ELF-1 (cell line): Measurements from ENCODE around the gene SASH1.

Source experiments
- DNase-seq: peaks from one replicate; pipeline ENCODE4 v3.0.0-alpha.2; 2016; ENCODE audit warnings: low read depth, low spot score

SASH1 gene

DNA sequence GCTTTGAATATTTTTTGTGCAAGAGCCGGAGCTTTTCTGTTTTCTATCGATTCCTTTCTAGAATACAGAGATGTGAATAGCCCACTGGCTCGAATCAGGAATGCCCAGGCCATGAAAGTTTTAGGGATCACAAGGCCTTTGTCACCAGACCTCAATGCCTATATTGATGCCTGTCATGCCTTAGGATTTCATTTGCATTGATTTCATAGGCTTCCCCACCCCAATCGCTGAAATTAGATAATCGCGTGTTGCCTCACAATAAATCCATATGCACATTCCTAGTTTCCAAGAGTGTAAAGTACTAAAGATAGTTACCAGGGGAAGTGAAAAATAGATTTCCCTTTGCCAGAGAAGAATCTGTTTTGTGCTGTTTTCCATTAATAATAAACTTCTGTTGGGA lies 150.8 kb downstream of the SASH1 start:
- DNase-seq, result no peak

GRCh38 chr6:148494226-148494625 lies 151.6 kb downstream of the SASH1 start:
- no peak for DNase-seq

- DNase-seq, result no peak
Observed at GRCh38 chr6:148495029-148495428, 152.4 kb downstream of the SASH1 start.

DNA sequence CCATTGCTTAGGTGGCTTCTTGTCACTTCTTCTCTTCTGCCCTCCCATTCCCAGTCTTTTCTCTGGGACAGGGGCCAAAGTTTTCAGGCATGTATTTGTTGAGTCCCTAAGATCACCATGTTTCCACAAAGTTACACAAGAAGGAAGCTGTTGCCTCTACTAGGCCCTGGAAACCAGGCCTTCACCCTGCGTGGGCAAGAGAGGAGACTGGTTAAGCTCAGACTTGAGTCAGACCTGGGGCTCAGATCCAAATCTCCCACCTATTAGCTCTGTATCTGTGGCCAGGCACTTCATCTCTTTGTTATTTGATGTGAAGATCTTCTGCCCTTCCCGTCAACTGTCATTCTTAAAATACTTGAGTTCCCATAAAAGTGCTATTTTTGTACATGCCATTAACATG lies 154.6 kb downstream of the SASH1 start:
- DNase-seq, result no peak

- DNase-seq, result no peak
Observed at GRCh38 chr6:148497717-148498116, 155.1 kb downstream of the SASH1 start.

DNA sequence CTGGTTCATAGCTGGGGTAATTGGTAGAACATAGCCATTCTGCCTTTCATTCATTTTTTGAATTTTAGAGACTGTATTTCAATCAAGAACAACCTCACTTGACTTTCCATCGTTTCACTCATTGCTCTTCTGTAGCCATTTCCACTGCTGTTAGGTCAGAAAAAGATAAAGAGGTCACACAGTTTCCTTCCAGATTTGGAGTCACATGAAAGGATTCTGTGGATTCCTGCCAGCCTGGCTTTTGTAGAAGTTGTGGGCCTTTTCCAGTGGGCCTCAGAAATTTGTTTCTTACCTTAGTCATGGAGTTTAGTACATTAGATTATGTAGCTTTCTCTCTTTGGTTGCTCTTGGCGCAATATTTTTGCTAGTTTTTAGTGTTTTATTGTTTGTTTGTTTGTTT lies 157.8 kb downstream of the SASH1 start:
- DNase-seq, result no peak

- DNase-seq, result peak; percentile 46
Observed at GRCh38 chr6:148501178-148501590, 158.5 kb downstream of the SASH1 start.

DNA sequence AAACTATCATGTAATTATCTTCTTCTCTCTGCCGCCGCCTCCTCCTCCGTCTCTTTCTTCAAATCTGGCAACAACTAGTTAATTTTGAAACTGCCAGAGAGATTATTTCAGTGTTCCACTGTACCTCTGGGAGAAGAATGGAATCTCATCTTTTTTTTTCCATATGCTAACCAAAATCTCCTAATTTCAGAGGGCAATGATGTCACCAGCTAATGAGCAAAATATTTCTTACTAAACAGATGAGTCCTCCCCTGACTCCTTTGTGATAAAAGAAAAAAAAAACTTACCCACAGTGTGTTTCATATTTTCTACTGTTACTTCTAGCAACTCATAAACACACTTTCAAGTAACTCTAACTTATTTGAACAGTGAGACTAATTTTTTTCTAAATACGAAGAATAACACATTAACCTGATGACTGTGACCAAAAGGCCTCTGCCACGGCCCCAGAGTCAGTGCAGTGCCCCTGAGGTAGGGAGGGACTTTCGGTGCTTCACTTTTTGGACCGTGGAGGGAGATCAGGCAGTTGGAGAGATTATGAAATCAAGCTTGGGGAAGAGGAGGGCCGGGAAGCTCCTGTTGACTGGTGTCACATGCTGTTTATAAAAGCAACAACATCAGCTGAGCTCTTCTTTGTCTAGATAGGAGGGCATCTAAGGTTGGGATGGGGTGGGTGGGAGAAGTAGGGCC lies 159.6 kb downstream of the SASH1 start:
- no peak for DNase-seq

DNA sequence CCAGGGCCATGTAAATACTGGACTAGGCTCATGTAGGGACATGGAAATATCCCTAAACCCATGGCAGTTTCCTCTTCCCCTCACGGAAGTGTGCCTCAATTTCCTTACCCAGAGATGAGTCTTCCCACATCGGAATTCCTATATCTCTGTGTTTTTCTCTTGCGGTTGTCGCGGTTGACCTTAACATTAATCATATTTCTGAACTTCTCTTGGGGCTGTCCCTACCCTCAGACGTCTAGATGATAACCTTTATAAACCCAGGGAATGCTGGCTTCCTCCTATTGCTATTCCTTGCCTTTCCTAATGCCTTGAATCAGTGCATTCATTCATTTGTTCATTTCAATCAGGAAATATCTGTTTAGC lies 160.1 kb downstream of the SASH1 start:
- no peak for DNase-seq

GRCh38 chr6:148503703-148504102 lies 161.1 kb downstream of the SASH1 start:
- no peak for DNase-seq

GRCh38 chr6:148507774-148508173 lies 165.1 kb downstream of the SASH1 start:
- no peak for DNase-seq

- peak; percentile 78 for DNase-seq
Observed at GRCh38 chr6:148508401-148509041, 165.9 kb downstream of the SASH1 start.

DNA sequence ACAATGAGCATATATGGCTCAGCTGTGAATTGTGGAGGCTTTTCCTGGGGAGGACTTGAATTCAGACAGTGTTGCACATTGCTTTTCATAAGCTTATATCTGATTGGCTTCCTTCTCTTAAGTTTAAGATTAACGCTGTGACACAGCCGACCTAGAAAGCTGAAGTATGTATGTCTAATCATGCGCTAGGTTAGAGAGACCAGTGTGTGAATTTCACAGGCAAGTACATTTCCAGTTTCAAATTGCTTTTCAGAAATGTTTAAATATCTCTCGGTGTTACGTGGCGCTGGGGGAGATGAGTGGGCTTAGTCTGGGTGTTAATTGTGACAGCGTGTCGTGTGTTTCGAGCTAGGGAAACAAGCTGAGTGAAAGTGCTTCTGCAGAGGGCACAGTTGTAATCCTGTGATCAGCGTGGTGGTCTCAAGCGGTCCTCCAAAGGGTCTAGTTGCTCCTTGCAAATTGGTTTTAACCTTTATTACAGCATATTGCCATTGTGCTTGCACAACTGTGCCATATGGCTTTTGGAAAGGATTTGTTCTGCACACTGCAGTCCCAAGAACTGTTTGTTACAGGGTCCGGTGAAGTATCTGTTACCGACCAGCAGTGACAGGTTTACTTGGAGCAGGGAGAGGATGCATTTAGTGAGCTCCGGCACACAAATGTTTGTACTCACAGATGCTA lies 166.6 kb downstream of the SASH1 start:
- DNase-seq, result no peak

GRCh38 chr6:148509800-148510581 lies 167.4 kb downstream of the SASH1 start:
- no peak for DNase-seq

DNA sequence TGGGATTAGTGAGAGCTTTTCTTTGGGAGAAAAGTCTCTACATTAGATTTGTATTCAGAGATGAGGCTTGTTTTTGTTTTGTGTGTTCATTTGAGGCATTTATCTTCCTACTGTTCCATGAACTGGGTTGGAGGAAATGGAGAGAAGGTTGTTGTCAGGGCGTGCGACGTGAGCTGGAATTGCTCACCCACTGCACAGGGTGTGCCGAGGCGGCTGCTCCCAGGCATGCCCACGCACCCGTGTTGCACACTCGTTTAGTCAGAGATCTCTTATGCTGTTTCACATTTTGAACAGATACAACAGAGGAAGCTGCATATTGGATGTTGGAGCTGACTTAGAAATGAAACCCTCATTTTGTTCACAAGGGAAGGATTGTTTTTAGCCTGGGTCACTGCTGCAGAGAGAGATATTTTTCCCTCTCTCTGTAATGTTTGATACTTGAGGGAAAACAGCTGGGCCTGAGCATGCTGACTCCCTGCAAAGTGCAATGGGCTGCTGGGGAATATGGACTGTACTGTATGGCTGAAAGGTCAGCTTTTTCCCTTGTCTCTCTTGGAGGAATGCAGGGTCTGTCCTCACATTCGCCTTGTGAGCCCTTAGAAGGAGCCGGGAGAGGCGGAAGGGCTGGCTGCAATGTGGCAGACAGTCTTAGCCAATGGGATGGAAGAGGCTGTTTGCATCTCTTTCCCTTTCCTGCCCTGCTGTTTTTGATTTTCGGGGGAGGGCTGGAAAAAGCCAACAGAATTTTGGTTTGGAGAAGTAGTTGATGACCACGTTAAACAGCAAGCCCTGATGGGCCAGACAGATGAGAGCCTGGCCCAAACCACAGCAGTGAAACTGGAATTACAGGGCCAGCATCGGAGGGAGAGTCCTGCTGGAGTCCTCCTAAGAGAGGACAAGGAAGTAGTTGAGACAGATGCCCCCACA lies 170.8 kb downstream of the SASH1 start:
- no peak for DNase-seq

DNA sequence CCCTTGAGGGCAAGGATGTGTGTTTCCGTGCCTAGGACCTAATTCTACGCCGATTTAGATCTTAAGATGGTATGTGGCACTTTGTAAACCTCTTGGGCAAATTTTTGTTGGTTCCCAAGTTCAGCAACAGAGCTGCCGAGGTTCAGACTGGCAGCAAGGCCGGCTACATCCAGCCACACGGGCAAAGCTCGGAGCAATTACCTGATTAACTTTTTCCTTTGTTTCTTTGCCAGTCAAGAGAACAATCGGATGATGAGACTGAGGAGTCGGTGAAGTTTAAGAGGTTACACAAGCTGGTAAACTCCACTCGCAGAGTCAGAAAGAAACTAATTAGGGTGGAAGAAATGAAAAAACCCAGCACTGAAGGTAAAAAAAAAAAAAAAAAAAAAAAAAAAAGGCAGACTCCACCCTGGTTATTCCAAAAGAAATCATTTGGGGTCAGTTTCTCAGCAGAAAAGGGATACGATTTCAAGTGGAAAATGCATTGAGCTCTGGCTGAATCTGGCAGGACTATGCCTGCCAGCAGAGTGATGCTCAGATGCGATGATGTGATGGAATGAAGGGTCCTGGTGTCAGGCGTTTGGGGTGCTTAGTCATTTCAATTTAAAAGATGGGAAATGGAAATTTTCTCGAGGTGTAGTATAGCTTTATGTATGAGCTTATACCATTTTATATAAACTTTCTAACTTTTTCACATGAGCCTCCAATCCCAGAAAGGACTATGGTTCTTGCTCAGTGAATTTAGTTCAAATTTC lies 171.6 kb downstream of the SASH1 start:
- DNase-seq, result no peak

- DNase-seq, result no peak
Observed at GRCh38 chr6:148516217-148516616, 173.6 kb downstream of the SASH1 start.

DNA sequence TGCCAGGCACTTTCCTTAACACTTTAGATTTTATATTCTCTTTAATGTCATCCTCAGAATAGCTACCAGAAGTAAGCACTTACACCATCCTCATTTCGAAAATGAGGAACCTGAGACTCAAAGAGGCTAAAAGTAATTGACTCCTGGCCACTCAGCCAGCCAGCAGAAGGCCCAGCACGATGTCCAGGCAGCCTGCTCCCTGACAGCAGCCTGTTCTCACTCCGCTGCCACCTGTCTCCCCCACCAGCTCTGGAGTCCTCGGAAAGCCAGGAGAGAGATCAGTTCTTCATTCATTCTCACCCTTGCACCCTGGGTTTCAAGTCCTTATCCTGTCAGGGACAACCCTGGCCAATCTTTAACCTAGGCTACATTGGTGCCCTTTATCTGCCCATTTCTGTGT lies 174.0 kb downstream of the SASH1 start:
- DNase-seq, result no peak

- DNase-seq, result no peak
Observed at GRCh38 chr6:148517470-148517869, 174.8 kb downstream of the SASH1 start.

DNA sequence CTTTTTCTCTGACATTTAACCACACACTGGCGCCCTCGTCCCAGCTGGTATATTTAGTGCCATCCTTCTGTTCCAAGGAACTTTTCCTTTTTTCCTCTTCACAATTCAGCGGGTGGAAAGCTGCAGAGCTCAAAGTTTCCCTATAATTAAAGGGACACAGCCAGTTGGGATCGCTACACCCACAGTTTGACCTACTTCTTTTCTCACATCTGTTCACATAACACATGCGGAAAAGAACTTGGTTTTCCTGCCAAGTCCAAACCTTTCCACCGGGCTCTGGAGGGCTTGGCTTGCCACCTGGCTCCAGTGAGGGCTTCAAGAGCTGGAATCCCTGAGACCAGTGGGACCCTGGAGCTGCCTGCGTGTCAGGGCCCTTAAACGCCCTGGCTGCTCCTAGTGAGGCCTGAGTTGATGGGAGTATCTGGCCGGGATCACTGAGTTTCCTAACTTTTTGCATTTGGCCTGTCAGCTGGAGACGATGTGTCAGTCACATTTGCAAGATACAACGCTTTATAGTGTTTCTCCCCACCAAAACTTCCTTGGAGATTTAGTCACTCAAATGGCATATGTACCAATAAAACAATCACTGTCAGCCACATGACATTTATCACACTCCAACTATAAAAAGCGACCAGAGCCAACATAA lies 176.0 kb downstream of the SASH1 start:
- DNase-seq, result no peak
